Measurements from ENCODE around the gene RGS7.

- TF ChIP-seq, protein P1, sequence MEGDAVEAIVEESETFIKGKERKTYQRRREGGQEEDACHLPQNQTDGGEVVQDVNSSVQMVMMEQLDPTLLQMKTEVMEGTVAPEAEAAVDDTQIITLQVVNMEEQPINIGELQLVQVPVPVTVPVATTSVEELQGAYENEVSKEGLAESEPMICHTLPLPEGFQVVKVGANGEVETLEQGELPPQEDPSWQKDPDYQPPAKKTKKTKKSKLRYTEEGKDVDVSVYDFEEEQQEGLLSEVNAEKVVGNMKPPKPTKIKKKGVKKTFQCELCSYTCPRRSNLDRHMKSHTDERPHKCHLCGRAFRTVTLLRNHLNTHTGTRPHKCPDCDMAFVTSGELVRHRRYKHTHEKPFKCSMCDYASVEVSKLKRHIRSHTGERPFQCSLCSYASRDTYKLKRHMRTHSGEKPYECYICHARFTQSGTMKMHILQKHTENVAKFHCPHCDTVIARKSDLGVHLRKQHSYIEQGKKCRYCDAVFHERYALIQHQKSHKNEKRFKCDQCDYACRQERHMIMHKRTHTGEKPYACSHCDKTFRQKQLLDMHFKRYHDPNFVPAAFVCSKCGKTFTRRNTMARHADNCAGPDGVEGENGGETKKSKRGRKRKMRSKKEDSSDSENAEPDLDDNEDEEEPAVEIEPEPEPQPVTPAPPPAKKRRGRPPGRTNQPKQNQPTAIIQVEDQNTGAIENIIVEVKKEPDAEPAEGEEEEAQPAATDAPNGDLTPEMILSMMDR (IDR thresholded peaks at IDR 0.05 in 8 of 11, conservative IDR thresholded peaks at IDR 0.05 in 3 of 11) = no peak
- no peak for TF ChIP-seq POLR2A (IDR thresholded peaks at IDR 0.05)
- TF ChIP-seq POLR2AphosphoS5 (IDR thresholded peaks at IDR 0.05) = no peak
These were observed 376.7 kb downstream of the RGS7 start for GRCh38 chr1:240980342-240980741.
